WI38 (cell line): Measurements from ENCODE around the gene CD34.

Experiments used
- H3K4me3 ChIP-seq: 2 replicates; pipeline ENCODE4 v1.5.1; 2011; ENCODE audit warnings: low read depth, mild to moderate bottlenecking, control low read depth, low read length
- TF ChIP-seq, protein P1 (sequence below): IDR thresholded peaks from 2 replicates; pipeline ENCODE4 v1.5.1; 2012; ENCODE audit warnings: low read depth, mild to moderate bottlenecking, control low read depth, low read length

CD34 gene, protein sequence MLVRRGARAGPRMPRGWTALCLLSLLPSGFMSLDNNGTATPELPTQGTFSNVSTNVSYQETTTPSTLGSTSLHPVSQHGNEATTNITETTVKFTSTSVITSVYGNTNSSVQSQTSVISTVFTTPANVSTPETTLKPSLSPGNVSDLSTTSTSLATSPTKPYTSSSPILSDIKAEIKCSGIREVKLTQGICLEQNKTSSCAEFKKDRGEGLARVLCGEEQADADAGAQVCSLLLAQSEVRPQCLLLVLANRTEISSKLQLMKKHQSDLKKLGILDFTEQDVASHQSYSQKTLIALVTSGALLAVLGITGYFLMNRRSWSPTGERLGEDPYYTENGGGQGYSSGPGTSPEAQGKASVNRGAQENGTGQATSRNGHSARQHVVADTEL

DNA sequence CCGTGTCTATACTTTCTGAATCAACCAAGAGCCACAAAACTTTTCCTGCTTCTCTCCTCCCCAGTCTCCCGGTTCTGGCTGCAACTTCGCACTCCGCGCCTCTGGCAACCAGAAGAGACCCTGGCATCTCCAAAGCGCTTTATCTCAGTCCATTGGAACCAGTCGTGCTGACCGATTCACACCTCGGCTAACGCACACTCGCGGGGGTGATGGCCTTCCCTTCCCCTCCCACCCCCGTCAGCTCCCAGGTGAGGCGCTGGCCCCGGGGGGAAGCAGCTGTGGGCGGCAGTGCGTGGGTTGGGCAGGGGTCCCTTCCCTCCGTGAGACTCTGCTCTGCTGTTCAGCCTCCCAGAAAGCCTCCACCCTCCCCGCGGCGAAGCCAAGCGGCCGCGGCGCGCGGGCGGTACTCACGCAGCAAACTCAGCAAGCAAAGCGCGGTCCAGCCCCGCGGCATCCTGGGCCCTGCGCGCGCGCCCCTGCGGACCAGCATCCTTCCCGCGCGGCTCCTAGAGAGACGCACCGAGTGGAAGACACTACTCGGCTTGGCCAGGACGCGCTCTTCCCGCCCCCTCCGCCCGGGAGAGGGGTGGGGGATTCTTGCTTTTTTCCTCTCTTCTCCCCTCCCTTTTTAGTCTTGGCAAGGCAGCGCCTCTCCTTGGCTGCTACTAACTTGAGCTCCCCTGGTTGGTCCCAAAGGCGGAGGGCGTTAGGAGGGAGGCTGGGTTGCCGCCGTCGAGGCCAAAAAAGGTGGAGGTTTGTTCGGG, at the start of gene CD34:
Gene CD34 (minus strand): TSS at position 535 of the 764 bp plus-strand sequence. CDS start 45 bp downstream, at position 490.
- H3K4me3 ChIP-seq = peak within 1 kb of the TSS; percentile 43
- TF ChIP-seq, protein P1, sequence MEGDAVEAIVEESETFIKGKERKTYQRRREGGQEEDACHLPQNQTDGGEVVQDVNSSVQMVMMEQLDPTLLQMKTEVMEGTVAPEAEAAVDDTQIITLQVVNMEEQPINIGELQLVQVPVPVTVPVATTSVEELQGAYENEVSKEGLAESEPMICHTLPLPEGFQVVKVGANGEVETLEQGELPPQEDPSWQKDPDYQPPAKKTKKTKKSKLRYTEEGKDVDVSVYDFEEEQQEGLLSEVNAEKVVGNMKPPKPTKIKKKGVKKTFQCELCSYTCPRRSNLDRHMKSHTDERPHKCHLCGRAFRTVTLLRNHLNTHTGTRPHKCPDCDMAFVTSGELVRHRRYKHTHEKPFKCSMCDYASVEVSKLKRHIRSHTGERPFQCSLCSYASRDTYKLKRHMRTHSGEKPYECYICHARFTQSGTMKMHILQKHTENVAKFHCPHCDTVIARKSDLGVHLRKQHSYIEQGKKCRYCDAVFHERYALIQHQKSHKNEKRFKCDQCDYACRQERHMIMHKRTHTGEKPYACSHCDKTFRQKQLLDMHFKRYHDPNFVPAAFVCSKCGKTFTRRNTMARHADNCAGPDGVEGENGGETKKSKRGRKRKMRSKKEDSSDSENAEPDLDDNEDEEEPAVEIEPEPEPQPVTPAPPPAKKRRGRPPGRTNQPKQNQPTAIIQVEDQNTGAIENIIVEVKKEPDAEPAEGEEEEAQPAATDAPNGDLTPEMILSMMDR = no peak

DNA sequence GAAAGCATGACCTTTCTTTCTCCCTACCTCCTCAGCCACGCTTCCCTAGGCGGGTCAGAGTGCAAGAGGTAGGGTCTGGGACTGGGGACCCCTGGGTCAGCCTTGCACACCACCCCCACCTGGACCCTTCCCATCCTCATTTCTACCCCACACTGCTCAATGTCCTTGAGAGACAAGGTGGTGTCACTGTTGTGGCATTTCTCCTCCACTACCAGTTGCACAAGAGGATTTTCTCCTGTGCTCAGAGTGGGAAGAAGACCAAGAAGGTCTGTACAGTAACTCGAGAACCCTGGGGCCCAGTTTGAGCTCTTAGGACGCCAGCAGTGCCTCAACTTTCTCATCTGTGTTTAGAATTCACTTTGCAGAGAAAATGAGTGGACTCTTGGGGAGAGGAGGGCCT, 49.4 kb upstream of the CD34 start:
- TF ChIP-seq, protein P1 = no peak
- H3K4me3 ChIP-seq = no peak overlapping the region

DNA sequence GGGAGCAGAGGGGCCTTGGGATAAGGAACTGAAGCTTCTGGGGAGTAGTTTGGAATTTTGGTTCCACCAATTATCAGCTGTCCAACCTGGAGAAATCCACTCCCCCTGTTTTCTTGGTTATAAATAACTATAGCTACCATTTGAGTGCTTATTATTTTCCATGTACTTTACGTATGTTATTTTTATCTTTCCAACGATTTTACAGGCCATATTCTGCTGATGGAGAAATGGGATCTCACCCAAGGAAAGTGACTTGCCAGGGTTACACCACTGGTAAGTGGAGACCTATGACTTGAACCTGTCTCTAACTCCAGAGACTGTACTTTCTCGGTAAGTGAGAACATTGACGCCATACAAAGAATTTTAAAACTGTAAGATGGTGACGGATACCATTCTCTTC, 49.0 kb upstream of the CD34 start:
- no peak overlapping the region for H3K4me3 ChIP-seq
- TF ChIP-seq, protein P1 = no peak

DNA sequence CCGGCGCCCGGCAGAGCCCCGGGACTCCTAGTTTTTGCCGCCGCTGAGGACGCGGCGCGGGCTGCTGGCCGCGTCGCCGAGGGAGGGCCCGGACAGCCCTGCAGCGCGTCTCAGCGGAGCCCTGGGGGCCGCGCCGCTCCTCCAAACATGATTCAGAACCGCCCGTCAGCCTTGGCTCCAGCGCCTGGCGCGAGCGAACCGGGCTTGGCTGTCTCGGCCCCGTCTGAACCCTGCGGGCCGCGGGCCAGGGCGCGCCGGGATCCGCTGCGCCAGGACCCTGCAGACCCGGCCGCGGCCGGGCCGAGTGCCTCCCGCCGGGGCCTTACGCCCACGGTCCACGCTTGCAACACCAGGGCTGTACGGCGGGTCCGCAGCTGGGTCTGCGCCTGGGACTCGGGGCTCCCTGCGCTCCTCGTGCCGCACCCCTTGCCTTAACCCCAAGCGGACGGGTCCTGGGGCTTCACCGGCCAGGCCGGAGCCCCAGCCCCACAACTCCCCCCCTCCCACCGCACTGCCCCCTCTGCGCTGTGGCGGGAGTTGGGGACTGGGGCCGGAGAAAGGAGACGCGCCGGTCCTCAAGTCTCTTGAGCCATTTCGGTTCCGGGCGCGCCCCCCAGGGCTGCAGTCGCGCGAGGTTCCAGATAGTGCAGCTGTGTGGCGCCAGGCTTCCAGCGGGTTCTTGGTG, 48.4 kb upstream of the CD34 start:
- TF ChIP-seq, protein P1 = no peak
- H3K4me3 ChIP-seq = peak overlapping the region; percentile 52

DNA sequence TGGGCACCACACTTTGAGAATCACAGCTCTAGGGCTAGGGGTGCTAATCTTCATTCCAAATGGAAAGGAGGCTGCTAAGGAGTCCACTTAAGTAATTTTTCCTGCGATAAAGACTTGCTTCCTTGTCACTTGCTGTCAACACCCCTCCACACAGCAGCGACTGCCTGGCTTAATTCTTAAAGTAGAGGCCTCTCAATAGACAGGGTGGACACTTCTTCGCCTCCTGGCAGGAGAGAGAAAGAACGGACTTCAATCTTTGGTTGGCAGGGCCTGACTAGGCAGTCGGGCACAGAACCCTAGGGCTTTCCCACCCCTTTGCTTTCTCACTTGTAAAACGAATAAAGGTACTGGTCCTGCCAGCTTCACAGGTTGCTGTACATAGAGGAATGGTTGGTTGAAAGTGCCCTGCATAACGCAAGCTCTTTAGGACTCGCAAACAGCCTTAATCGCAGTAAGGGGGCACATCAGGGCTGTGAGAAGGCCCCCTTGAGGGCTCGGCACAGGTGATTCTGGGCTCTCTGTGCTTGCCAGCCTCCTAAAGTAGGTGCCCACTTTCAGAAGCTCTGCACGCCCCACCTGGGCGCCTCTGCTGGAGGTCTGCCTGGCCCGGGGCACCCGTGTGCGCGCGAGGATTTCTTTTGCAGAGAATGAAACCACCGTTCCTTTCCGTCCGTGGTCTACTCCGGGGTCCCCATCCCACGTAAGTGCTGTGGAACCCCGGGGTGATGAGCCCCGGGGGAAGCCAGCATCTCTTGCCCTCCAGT, 47.6 kb upstream of the CD34 start:
- peak overlapping the region; percentile 52 for H3K4me3 ChIP-seq
- TF ChIP-seq, protein P1 = no peak

DNA sequence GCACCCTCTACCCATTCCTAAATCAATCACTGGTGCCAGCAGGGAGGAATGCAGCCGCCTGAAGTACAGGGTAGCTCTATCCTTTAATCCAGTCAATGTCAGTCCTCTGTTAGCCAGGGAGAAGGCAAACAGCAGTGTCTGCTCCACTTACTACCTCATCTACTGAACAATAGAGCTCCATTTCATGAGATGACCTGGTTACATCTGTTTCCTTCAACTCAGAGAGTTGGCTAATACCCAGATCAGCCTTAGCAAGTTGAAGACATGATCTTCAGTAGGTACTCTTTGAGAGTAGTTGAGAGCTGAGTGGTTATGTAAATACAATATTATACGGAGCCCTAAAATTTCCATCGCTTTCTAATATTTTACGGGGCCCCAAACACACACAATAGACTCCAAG, 46.1 kb upstream of the CD34 start:
- TF ChIP-seq, protein P1 = no peak

More for the DNA sequence above, 46.1 kb upstream of the CD34 start:
- no peak overlapping the region for H3K4me3 ChIP-seq
